Keratinocyte (primary cell): ENCODE measurements around the gene HID1. TPM values are rescaled to one million over a fixed set of nuclear protein-coding genes. Genes with fewer than 3 reads are reported as not detected.

Experiments used
- DNase-seq: peaks from one replicate; pipeline ENCODE4 v3.0.0-alpha.2; 2011; ENCODE audit warnings: low read depth, missing footprints, low spot score
- FAIRE-seq: peaks from 2 replicates; lab custom pipeline; 2011; peaks lifted over from hg19 to GRCh38; lab: Jason Lieb, UNC
- H2AFZ ChIP-seq: 2 replicates; pipeline ENCODE4 v1.6.0; 2012; ENCODE audit warnings: low read length, control low read depth, inconsistent platforms; ENCODE audit not compliant: control insufficient read depth
- H3K27ac ChIP-seq: 2 replicates; pipeline ENCODE4 v1.5.1; 2011; ENCODE audit warnings: low read length; ENCODE audit not compliant: control insufficient read depth, insufficient read depth
- H3K27me3 ChIP-seq: 3 replicates; pipeline ENCODE4 v1.6.0; 2011; ENCODE audit warnings: low read length; ENCODE audit not compliant: control insufficient read depth, insufficient read depth; ENCODE audit errors: extremely low read depth
- H3K36me3 ChIP-seq, 2 experiments: 2 replicates in 1 of 2; 3 replicates in 1 of 2; pipeline ENCODE4 v1.5.1; 2011; ENCODE audit warnings: low read length in 2 of 2, mild to moderate bottlenecking in 1 of 2; ENCODE audit not compliant: control insufficient read depth in 2 of 2, insufficient read depth in 2 of 2; ENCODE audit errors: extremely low read depth in 1 of 2
- H3K4me1 ChIP-seq: 3 replicates; pipeline ENCODE4 v1.5.1; 2011; ENCODE audit warnings: low read length; ENCODE audit not compliant: control insufficient read depth, insufficient read depth; ENCODE audit errors: extremely low read depth
- H3K4me2 ChIP-seq: 3 replicates; pipeline ENCODE4 v1.6.0; 2011; ENCODE audit warnings: low read depth, low read length; ENCODE audit not compliant: control insufficient read depth, insufficient read depth; ENCODE audit errors: extremely low read depth
- H3K4me3 ChIP-seq, 3 experiments: fragments of 200-600 bp in 1 of 3; sonication (generic) in 1 of 3; 2 replicates in 2 of 3; 3 replicates in 1 of 3; pipeline ENCODE4 v1.5.1; 2011 to 2016; ENCODE audit warnings: low read length in 3 of 3, mild to moderate bottlenecking in 3 of 3, control low read depth in 2 of 3, inconsistent platforms in 1 of 3, low read depth in 1 of 3, mixed read lengths in 1 of 3, mixed run types in 1 of 3, moderate library complexity in 1 of 3; ENCODE audit not compliant: control insufficient read depth in 2 of 3, insufficient read depth in 2 of 3; ENCODE audit errors: extremely low read depth in 1 of 3
- H3K79me2 ChIP-seq: 2 replicates; pipeline ENCODE4 v1.6.0; 2012; ENCODE audit warnings: low read length; ENCODE audit not compliant: control insufficient read depth, insufficient read depth
- H3K9ac ChIP-seq: 3 replicates; pipeline ENCODE4 v1.6.0; 2011; ENCODE audit warnings: low read length; ENCODE audit not compliant: control insufficient read depth, insufficient read depth; ENCODE audit errors: extremely low read depth
- H3K9me1 ChIP-seq: 3 replicates; pipeline ENCODE4 v1.6.0; 2011; ENCODE audit warnings: low read length; ENCODE audit not compliant: control insufficient read depth, insufficient read depth; ENCODE audit errors: extremely low read depth
- H3K9me3 ChIP-seq: 2 replicates; pipeline ENCODE4 v1.5.1; 2012; ENCODE audit warnings: low read depth, low read length; ENCODE audit not compliant: control insufficient read depth
- H4K20me1 ChIP-seq: 3 replicates; pipeline ENCODE4 v1.6.0; 2011; ENCODE audit warnings: low read length; ENCODE audit not compliant: control insufficient read depth, insufficient read depth; ENCODE audit errors: extremely low read depth
- EZH2 ChIP-seq: IDR thresholded peaks from one replicate; pipeline ENCODE4 v1.6.1; 2012; ENCODE audit warnings: inconsistent platforms, mild to moderate bottlenecking, low read length, moderate library complexity
- dilution Hi-C: fragments of 300-500 bp; cut with MboI; formaldehyde crosslinking; loops from one replicate; pipeline ENCODE4 v1.7.0; 2020; ENCODE audit warnings: low sequenced_read_pairs; ENCODE audit not compliant: extremely low pct_ligation_motif_present
- polyA plus RNA-seq, 5 experiments: library from polyadenylated mRNA; depleted of rRNA in 3 of 5; stranded (reverse) in 3 of 5; stranded (forward) in 1 of 5; unstranded in 1 of 5; fragments of >200 nt; gene quantifications; 1 replicate in 1 of 5; 2 replicates in 3 of 5; 3 replicates in 1 of 5; pipeline versions ENCODE4 v1.2.1 to v1.2.3, GENCODE V29; 2011 to 2012; ENCODE audit warnings: missing spikeins in 2 of 5, low read depth in 1 of 5, low replicate concordance in 1 of 5
- TF ChIP-seq, protein P1 (sequence below), 3 experiments: IDR thresholded peaks in 1 of 3; conservative IDR thresholded peaks in 1 of 3; optimal IDR thresholded peaks in 1 of 3; 2 replicates in 2 of 3; 3 replicates in 1 of 3; pipeline versions ENCODE3 to v1.5.1; 2011; ENCODE audit warnings: low read length in 3 of 3, mild to moderate bottlenecking in 3 of 3, moderate library complexity in 2 of 3, control low read depth in 1 of 3, inconsistent platforms in 1 of 3; ENCODE audit not compliant: insufficient read depth in 2 of 3; ENCODE audit errors: extremely low read depth in 1 of 3

Gene HID1
- polyA plus RNA-seq, 1 donor (not counting 4 experiments of a cell fraction or from before 2014, with no cell fraction given), result 0.33 TPM

DNA sequence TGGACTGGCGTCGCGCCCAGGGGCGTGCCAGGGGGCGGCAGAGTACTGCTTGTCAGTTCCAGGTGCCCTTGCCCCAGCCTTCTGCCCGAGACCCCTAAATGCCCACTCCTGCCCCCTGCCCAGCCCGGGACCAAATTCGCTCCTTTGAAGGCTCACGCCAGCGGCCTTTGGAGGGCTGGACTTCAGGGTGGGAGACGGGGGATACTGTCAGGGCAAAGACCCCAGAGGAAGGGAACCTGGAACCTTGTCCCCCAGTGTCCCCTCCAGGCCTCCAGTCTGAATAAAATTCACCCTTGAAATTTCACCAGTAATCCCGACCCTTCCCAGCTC, 36.1 kb downstream of the HID1 start:
- Histone ChIP-seq H3K27ac (no peak overlapping the region), H3K36me3 (no peaks in the 10 kb centered on the region), H3K9me3 (no peaks in the 10 kb centered on the region), H4K20me1 (no peaks in the 10 kb centered on the region), H3K4me3 (no peak overlapping the region), H3K4me2 (no peak overlapping the region), H2AFZ (no peak overlapping the region), H3K9me1 (no peaks in the 10 kb centered on the region), H3K9ac (no peak overlapping the region), H3K27me3 (peaks cover 48% of the 10 kb centered on the region), H3K79me2 (no peaks in the 10 kb centered on the region), H3K4me1 (no peaks in the 10 kb centered on the region)
- dilution Hi-C loops, result no loop called here
- TF ChIP-seq, protein P1, sequence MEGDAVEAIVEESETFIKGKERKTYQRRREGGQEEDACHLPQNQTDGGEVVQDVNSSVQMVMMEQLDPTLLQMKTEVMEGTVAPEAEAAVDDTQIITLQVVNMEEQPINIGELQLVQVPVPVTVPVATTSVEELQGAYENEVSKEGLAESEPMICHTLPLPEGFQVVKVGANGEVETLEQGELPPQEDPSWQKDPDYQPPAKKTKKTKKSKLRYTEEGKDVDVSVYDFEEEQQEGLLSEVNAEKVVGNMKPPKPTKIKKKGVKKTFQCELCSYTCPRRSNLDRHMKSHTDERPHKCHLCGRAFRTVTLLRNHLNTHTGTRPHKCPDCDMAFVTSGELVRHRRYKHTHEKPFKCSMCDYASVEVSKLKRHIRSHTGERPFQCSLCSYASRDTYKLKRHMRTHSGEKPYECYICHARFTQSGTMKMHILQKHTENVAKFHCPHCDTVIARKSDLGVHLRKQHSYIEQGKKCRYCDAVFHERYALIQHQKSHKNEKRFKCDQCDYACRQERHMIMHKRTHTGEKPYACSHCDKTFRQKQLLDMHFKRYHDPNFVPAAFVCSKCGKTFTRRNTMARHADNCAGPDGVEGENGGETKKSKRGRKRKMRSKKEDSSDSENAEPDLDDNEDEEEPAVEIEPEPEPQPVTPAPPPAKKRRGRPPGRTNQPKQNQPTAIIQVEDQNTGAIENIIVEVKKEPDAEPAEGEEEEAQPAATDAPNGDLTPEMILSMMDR (optimal IDR thresholded peaks at IDR 0.05 in 1 of 3, IDR thresholded peaks at IDR 0.05 in 1 of 3, conservative IDR thresholded peaks at IDR 0.05 in 1 of 3; ENCODE audit: extremely low read depth in 1 of 3, insufficient read depth in 2 of 3, low read length in 3 of 3), result no peak
- peak; percentile 50 for TF ChIP-seq EZH2
- DNase-seq (no peak), FAIRE-seq (no peak)

DNA sequence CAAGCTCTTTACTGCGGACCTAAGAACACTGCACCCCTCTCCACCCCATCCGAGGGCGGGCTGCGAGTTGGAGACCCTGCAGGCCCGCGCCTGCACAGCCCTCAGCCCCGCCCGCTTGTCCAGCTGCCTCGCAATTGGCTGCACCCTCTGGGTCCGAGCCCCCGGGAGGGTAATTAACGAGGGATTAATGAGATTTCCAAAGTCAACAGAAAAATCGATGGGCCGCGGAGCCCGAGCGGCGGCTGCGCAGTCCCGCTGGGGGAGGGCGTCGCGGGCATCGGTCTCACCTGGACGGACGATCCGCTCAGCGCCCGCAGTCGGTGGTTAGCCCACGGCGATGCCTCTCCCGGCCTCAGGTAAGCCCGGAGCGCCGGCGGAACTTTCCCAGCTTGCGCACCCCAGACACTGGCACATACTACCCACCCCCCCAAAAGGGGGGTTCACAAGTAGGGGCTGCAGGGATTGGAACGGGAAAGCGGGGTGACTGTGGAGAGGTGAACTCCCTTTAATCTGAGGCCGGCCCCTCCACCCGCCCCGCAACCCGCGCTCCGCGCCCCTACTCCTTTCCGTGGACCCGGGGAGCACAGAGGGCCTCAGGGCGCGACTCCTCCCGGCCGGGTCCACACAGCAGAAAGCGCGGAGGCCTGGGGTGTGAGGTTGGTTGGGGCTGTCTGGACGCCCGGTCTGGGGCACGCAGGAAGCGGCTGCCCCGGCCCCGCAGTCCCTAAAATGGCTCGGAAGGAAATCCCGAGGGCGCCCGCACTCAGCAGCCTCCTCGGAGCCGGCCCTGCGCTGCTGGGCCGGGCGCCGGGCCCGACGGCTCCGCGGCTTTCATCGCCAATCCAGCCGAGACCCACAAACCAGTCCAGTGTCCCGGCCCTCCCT, 36.7 kb downstream of the HID1 start, which contains the start of gene OTOP3:
TSS of gene OTOP3 (plus strand) at position 314 of the 885 bp plus-strand sequence. CDS start at position 338, 24 bp downstream.
- Histone ChIP-seq H3K79me2 (no peaks in the 10 kb centered on the region), H3K9me1 (no peaks in the 10 kb centered on the region), H3K9ac (no peak within 1 kb of the TSS), H2AFZ (no peak within 1 kb of the TSS), H3K4me2 (peak within 1 kb of the TSS; percentile 16), H3K36me3 (no peaks in the 10 kb centered on the region), H3K27ac (no peak within 1 kb of the TSS), H3K4me3 (no peak within 1 kb of the TSS), H4K20me1 (no peaks in the 10 kb centered on the region), H3K27me3 (peaks cover 48% of the 10 kb centered on the region), H3K9me3 (no peaks in the 10 kb centered on the region), H3K4me1 (no peaks in the 10 kb centered on the region)
- no peak for DNase-seq
- TF ChIP-seq EZH2, result peak; percentile 93
- TF ChIP-seq, protein P1 (optimal IDR thresholded peaks at IDR 0.05 in 1 of 3, IDR thresholded peaks at IDR 0.05 in 1 of 3, conservative IDR thresholded peaks at IDR 0.05 in 1 of 3; ENCODE audit: extremely low read depth in 1 of 3, insufficient read depth in 2 of 3, low read length in 3 of 3), result no peak
- dilution Hi-C loops, result no loop called here
- FAIRE-seq, result no peak
